ENCODE data around the gene GTF2F2. TPM values are rescaled to one million over a fixed set of nuclear protein-coding genes. Genes with fewer than 3 reads are reported as not detected.

The GTF2F2 gene
- total RNA-seq, 1 experiment from 2014 or later, result 33.8 TPM

- ATAC-seq (no peak), DNase-seq (ENCODE audit: low spot score) (no peak)
- no peak overlapping the region for H3K27ac Mint-ChIP-seq
- no peaks in the 10 kb centered on the region for H3K9me3 Mint-ChIP-seq
- H3K27me3 Mint-ChIP-seq (ENCODE audit: low read depth), result no peaks in the 10 kb centered on the region
- CTCF ChIA-PET, result no interaction called here
- no peaks in the 10 kb centered on the region for H3K36me3 Mint-ChIP-seq
- H3K4me3 Mint-ChIP-seq, result no peak overlapping the region
- TF ChIP-seq NFYB (CRISPR knock-in tag; conservative IDR thresholded peaks at IDR 0.05; ENCODE audit: low read depth) (no peak), ERG (CRISPR knock-in tag; IDR thresholded peaks at IDR 0.05) (no peak), ZNF138 (CRISPR knock-in tag; conservative IDR thresholded peaks at IDR 0.05) (no peak), ZNF121 (CRISPR knock-in tag; IDR thresholded peaks at IDR 0.05) (no peak), TEAD4 (CRISPR knock-in tag; IDR thresholded peaks at IDR 0.05) (no peak), ZNF263 (CRISPR knock-in tag; IDR thresholded peaks at IDR 0.05; ENCODE audit: low read depth) (no peak), MYBL2 (CRISPR knock-in tag; IDR thresholded peaks at IDR 0.05) (no peak), NFATC4 (CRISPR knock-in tag; IDR thresholded peaks at IDR 0.05) (no peak), CREM (CRISPR knock-in tag; IDR thresholded peaks at IDR 0.05) (no peak), ZNF532 (CRISPR knock-in tag; IDR thresholded peaks at IDR 0.05; ENCODE audit: borderline replicate concordance) (no peak), ZNF512 (CRISPR knock-in tag; IDR thresholded peaks at IDR 0.05; ENCODE audit: borderline replicate concordance) (no peak), ZNF425 (CRISPR knock-in tag; conservative IDR thresholded peaks at IDR 0.05) (no peak), ESRRA (CRISPR knock-in tag; IDR thresholded peaks at IDR 0.05; ENCODE audit: borderline replicate concordance) (no peak), NR2C2 (CRISPR knock-in tag; IDR thresholded peaks at IDR 0.05) (no peak), RORB (CRISPR knock-in tag; IDR thresholded peaks at IDR 0.05) (no peak), ATF1 (CRISPR knock-in tag; IDR thresholded peaks at IDR 0.05) (no peak)
- H3K4me1 Mint-ChIP-seq, result peaks cover 8% of the 10 kb centered on the region
- POLR2A ChIA-PET, result no interaction called here
Observed at GRCh38 chr13:45316996-45317395, 196.7 kb downstream of the GTF2F2 start.

DNA sequence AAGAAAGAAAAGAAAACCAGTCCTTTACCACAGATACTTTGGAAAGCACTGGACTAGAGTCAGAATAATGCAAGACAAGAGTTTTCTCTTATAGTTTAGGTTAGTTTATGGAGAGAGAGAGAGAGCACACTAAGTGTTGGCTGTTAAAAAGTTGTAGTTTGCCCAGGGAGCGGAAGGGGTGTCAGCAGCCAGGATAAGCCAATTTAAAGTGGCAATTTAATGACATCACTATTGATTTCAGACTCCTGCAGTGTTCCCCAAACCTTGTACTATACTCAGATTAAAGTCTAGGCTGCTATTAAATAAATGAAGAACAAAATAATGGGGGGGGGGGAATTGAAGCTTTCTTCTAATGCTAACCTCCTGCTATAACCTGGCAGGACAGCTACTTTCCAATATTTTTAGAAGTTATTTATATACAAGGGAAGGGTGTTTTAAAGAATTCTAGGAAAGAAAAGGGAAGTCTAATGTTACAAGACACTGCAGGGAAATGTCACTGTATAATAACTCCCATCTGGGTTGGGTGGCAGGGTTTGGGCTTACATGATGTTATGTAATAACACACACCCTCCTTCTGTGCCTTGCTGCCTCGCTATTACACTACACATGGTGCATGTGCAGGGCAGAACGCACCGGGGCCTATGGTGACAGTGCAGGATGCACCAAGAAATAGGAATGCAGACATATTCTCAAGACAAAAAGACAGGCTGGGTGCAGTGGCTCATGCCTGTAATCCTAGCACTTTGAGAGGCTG lies 200.7 kb downstream of the GTF2F2 start:
- Mint-ChIP-seq H3K4me3 (no peak overlapping the region), H3K27ac (no peak overlapping the region), H3K27me3 (ENCODE audit: low read depth) (no peaks in the 10 kb centered on the region), H3K9me3 (no peaks in the 10 kb centered on the region), H3K4me1 (peaks cover 5% of the 10 kb centered on the region), H3K36me3 (no peaks in the 10 kb centered on the region)
- TF ChIP-seq ZNF281 (CRISPR knock-in tag; IDR thresholded peaks at IDR 0.05), result no peak
- no peak for TF ChIP-seq GRHL2 (CRISPR knock-in tag; IDR thresholded peaks at IDR 0.05; ENCODE audit: insufficient replicate concordance, severe bottlenecking)
- TF ChIP-seq OVOL2 (CRISPR knock-in tag; IDR thresholded peaks at IDR 0.05; ENCODE audit: borderline replicate concordance), result no peak
- no peak for TF ChIP-seq EMX1 (CRISPR knock-in tag; IDR thresholded peaks at IDR 0.05)
- TF ChIP-seq ZNF317 (CRISPR knock-in tag; IDR thresholded peaks at IDR 0.05; ENCODE audit: borderline replicate concordance, low read depth), result no peak
- no peak for TF ChIP-seq SMAD3 (CRISPR knock-in tag; IDR thresholded peaks at IDR 0.05; ENCODE audit: borderline replicate concordance)
- TF ChIP-seq ZNF219 (CRISPR knock-in tag; IDR thresholded peaks at IDR 0.05; ENCODE audit: borderline replicate concordance), result no peak
- ATAC-seq, result no peak
- ChIA-PET POLR2A (no interaction called here), CTCF (interaction anchor here (0.7 kb wide), 1 partner anchor 274 kb away, joined by 3 read pairs; no protein-coding TSS in a partner anchor)
- no peak for DNase-seq (ENCODE audit: low spot score)

Measured in WTC11 (cell line).